HL-60 (cell line): ENCODE data around the gene NADK.
A peak's percentile ranks its signal among the peaks of the same experiment; 100 is the strongest.

Experiments
- DNase-seq, 2 experiments: peaks; one replicate each; pipeline ENCODE4 v3.0.0-alpha.2; 2010 to 2020; ENCODE audit warnings: low read depth in 1 of 2, low spot score in 1 of 2
- H3K27ac ChIP-seq: fragments of 250-450 bp; sonication (Bioruptor Pico); replicated peaks from 2 replicates; pipeline ENCODE4 v1.5.1; 2020; ENCODE audit warnings: mild to moderate bottlenecking, moderate library complexity
- H3K27me3 ChIP-seq: fragments of 250-450 bp; sonication (Bioruptor Pico); 2 replicates; pipeline ENCODE4 v1.5.1; 2021; ENCODE audit warnings: mild to moderate bottlenecking, moderate library complexity; ENCODE audit not compliant: insufficient read depth, poor library complexity, severe bottlenecking
- H3K4me3 ChIP-seq: replicated peaks from 2 replicates; pipeline ENCODE4 v1.5.1; 2011; ENCODE audit warnings: mild to moderate bottlenecking, control low read depth, low read length; ENCODE audit not compliant: insufficient read depth
- CTCF ChIP-seq: IDR thresholded peaks from one replicate; pipeline ENCODE4 v1.5.1; 2011; ENCODE audit warnings: low read length, control low read depth, inconsistent platforms; ENCODE audit not compliant: insufficient read depth
- GABPA ChIP-seq: IDR thresholded peaks from 2 replicates; pipeline ENCODE4 v1.6.1; 2012; ENCODE audit warnings: low read depth
- POLR2AphosphoS5 ChIP-seq: IDR thresholded peaks from 2 replicates; pipeline ENCODE4 v1.6.1; 2012; ENCODE audit warnings: low read depth
- REST ChIP-seq: IDR thresholded peaks from 2 replicates; pipeline ENCODE4 v1.6.1; 2012; ENCODE audit warnings: low read depth; ENCODE audit not compliant: insufficient replicate concordance
- SPI1 ChIP-seq: IDR thresholded peaks from 2 replicates; pipeline ENCODE4 v1.6.1; 2012; ENCODE audit warnings: low read depth, mild to moderate bottlenecking, borderline replicate concordance

Gene NADK

GRCh38 chr1:1776672-1777582 lies 1.3 kb downstream of the NADK start:
- peak overlapping the region; percentile 88 for H3K4me3 ChIP-seq
- no peak for TF ChIP-seq SPI1
- no peak for TF ChIP-seq GABPA
- TF ChIP-seq POLR2AphosphoS5 = no peak
- TF ChIP-seq CTCF = no peak
- TF ChIP-seq REST = no peak
- no peak for DNase-seq
- H3K27me3 ChIP-seq = no peaks in the 10 kb centered on the region
- peak overlapping the region; percentile 80 for H3K27ac ChIP-seq

- TF ChIP-seq POLR2AphosphoS5 (peak; percentile 68; the same call in 1 of the 2 replicates), SPI1 (peak; percentile 98), REST (no peak)
- no peaks in the 10 kb centered on the region for H3K27me3 ChIP-seq
- H3K27ac ChIP-seq = peak overlapping the region; percentile 50
- H3K4me3 ChIP-seq = peak overlapping the region; percentile 27
- DNase-seq = peak in 1 of 2 experiments; percentile 82
These were observed 2.7 kb downstream of the NADK start for GRCh38 chr1:1775327-1776226.

- no peak for DNase-seq
- TF ChIP-seq CTCF (no peak), SPI1 (no peak), REST (no peak)
- Histone ChIP-seq H3K27ac (no peak overlapping the region), H3K4me3 (no peak overlapping the region), H3K27me3 (no peaks in the 10 kb centered on the region)
These were observed 4.4 kb downstream of the NADK start for GRCh38 chr1:1773874-1774273.
